Effector memory CD4-positive, alpha-beta T cell (primary cell): ENCODE results near the gene SFPQ.
A peak's percentile ranks its signal among the peaks of the same experiment; 100 is the strongest.

ENCODE experiments used
- DNase-seq, 3 donors: peaks; one replicate each; pipeline ENCODE4 v3.0.0-alpha.2; 2020
- H3K27ac ChIP-seq: 2 replicates; pipeline ENCODE4 v1.7.0; 2013; ENCODE audit warnings: mild to moderate bottlenecking, low read length, moderate library complexity; ENCODE audit not compliant: insufficient read depth, poor library complexity, severe bottlenecking
- H3K27me3 ChIP-seq: replicated peaks from 2 replicates; pipeline ENCODE4 v1.7.0; 2013; ENCODE audit warnings: mild to moderate bottlenecking, low read length; ENCODE audit not compliant: insufficient read depth, control insufficient read depth, poor library complexity, severe bottlenecking
- H3K36me3 ChIP-seq: 2 replicates; pipeline ENCODE4 v1.7.0; 2013; ENCODE audit warnings: mild to moderate bottlenecking, low read length, moderate library complexity; ENCODE audit not compliant: control insufficient read depth, insufficient read depth
- H3K4me1 ChIP-seq: 2 replicates; pipeline ENCODE4 v1.7.0; 2013; ENCODE audit warnings: low read length, mild to moderate bottlenecking; ENCODE audit not compliant: control insufficient read depth, insufficient read depth, poor library complexity, severe bottlenecking
- H3K4me3 ChIP-seq: 2 replicates; pipeline ENCODE4 v1.7.0; 2013; ENCODE audit warnings: low read length, low read depth, mild to moderate bottlenecking; ENCODE audit not compliant: insufficient read depth, poor library complexity, severe bottlenecking
- H3K9me3 ChIP-seq: 2 replicates; pipeline ENCODE4 v1.7.0; 2013; ENCODE audit warnings: mild to moderate bottlenecking, low read length, moderate library complexity; ENCODE audit not compliant: control insufficient read depth

Gene SFPQ

GRCh38 chr1:35211120-35211414 lies 18.1 kb upstream of the SFPQ start:
- DNase-seq = no peak
- H3K27ac ChIP-seq = no peak overlapping the region
- H3K27me3 ChIP-seq = no peaks in the 10 kb centered on the region
- no peak overlapping the region for H3K4me3 ChIP-seq
- no peaks in the 10 kb centered on the region for H3K9me3 ChIP-seq
- no peaks in the 10 kb centered on the region for H3K4me1 ChIP-seq
- H3K36me3 ChIP-seq = no peaks in the 10 kb centered on the region

GRCh38 chr1:35210321-35211119 lies 17.6 kb upstream of the SFPQ start:
- Histone ChIP-seq H3K27ac (no peak overlapping the region), H3K9me3 (no peaks in the 10 kb centered on the region), H3K27me3 (no peaks in the 10 kb centered on the region), H3K4me3 (no peak overlapping the region), H3K4me1 (no peaks in the 10 kb centered on the region), H3K36me3 (no peaks in the 10 kb centered on the region)
- DNase-seq = no peak

GRCh38 chr1:35203295-35203694 lies 10.3 kb upstream of the SFPQ start:
- Histone ChIP-seq H3K27me3 (no peaks in the 10 kb centered on the region), H3K4me1 (no peaks in the 10 kb centered on the region), H3K4me3 (no peak overlapping the region), H3K9me3 (no peaks in the 10 kb centered on the region), H3K36me3 (no peaks in the 10 kb centered on the region), H3K27ac (no peak overlapping the region)
- no peak for DNase-seq

GRCh38 chr1:35202048-35202719 lies 9.2 kb upstream of the SFPQ start:
- H3K27me3 ChIP-seq = no peaks in the 10 kb centered on the region
- peak; percentile 29 to 48 (median 41) for DNase-seq
- no peak overlapping the region for H3K4me3 ChIP-seq
- H3K9me3 ChIP-seq = no peaks in the 10 kb centered on the region
- no peaks in the 10 kb centered on the region for H3K36me3 ChIP-seq
- H3K27ac ChIP-seq = no peak overlapping the region
- H3K4me1 ChIP-seq = no peaks in the 10 kb centered on the region

GRCh38 chr1:35201631-35202030 lies 8.7 kb upstream of the SFPQ start:
- H3K36me3 ChIP-seq = no peaks in the 10 kb centered on the region
- H3K9me3 ChIP-seq = no peaks in the 10 kb centered on the region
- no peaks in the 10 kb centered on the region for H3K27me3 ChIP-seq
- H3K27ac ChIP-seq = no peak overlapping the region
- DNase-seq = no peak
- H3K4me1 ChIP-seq = no peaks in the 10 kb centered on the region
- no peak overlapping the region for H3K4me3 ChIP-seq

- Histone ChIP-seq H3K4me3 (peak overlapping the region; percentile 94), H3K36me3 (peaks cover 44% of the 10 kb centered on the region), H3K27ac (peak overlapping the region; percentile 97), H3K9me3 (no peaks in the 10 kb centered on the region), H3K4me1 (peaks cover 24% of the 10 kb centered on the region), H3K27me3 (no peaks in the 10 kb centered on the region)
- DNase-seq = peak; percentile 78 to 85 (median 83)
Observed at GRCh38 chr1:35192056-35192852, 691 bp downstream of the SFPQ start.

GRCh38 chr1:35191429-35192055 lies 1.4 kb downstream of the SFPQ start:
- DNase-seq = no peak
- Histone ChIP-seq H3K27me3 (no peaks in the 10 kb centered on the region), H3K4me3 (peak overlapping the region; percentile 94), H3K9me3 (no peaks in the 10 kb centered on the region), H3K4me1 (peaks cover 24% of the 10 kb centered on the region), H3K36me3 (peaks cover 51% of the 10 kb centered on the region), H3K27ac (peak overlapping the region; percentile 97)

- Histone ChIP-seq H3K4me3 (peak overlapping the region; percentile 94), H3K27me3 (no peaks in the 10 kb centered on the region), H3K36me3 (peaks cover 58% of the 10 kb centered on the region), H3K4me1 (peaks cover 29% of the 10 kb centered on the region), H3K27ac (peak overlapping the region; percentile 97), H3K9me3 (no peaks in the 10 kb centered on the region)
- DNase-seq = no peak
Observed at GRCh38 chr1:35190784-35191183, 2.2 kb downstream of the SFPQ start.

- Histone ChIP-seq H3K4me1 (peaks cover 36% of the 10 kb centered on the region), H3K4me3 (no peak overlapping the region), H3K9me3 (no peaks in the 10 kb centered on the region), H3K27me3 (no peaks in the 10 kb centered on the region), H3K27ac (no peak overlapping the region), H3K36me3 (peaks cover 77% of the 10 kb centered on the region)
- DNase-seq = no peak
Observed at GRCh38 chr1:35188578-35189392, 4.2 kb downstream of the SFPQ start.
